HepG2 (cell line): ENCODE data around the gene HOXA9. TPM values are rescaled to one million over a fixed set of nuclear protein-coding genes. Genes with fewer than 3 reads are reported as not detected.
A peak's percentile ranks its signal among the peaks of the same experiment; 100 is the strongest.

Experiments
- CBFB ChIP-seq: sonication (generic); formaldehyde crosslinking; IDR thresholded peaks from 2 replicates; pipeline ENCODE4 v1.4.0; 2020; ENCODE audit warnings: missing genetic modification reagents
- CREM ChIP-seq, 2 experiments: sonication (generic) in 1 of 2; formaldehyde crosslinking in 1 of 2; IDR thresholded peaks; 2 replicates each; pipeline versions ENCODE4 v1.4.0 to v1.6.1; 2016 to 2020; ENCODE audit warnings: antibody characterized with exemption in 1 of 2, mild to moderate bottlenecking in 1 of 2, missing genetic modification reagents in 1 of 2
- ELF1 ChIP-seq: sonication (generic); formaldehyde crosslinking; IDR thresholded peaks from 2 replicates; pipeline ENCODE4 v1.4.0; 2020; ENCODE audit warnings: missing genetic modification reagents
- ESRRA ChIP-seq: sonication (generic); formaldehyde crosslinking; IDR thresholded peaks from 2 replicates; pipeline ENCODE4 v1.5.1; 2020; ENCODE audit warnings: mild to moderate bottlenecking, low read depth, missing genetic modification reagents
- KDM6A ChIP-seq: IDR thresholded peaks from 2 replicates; pipeline ENCODE4 v1.6.1; 2016; ENCODE audit warnings: low read depth
- LCORL ChIP-seq, 2 experiments: fragments of 450-650 bp in 1 of 2; sonication (generic) in 1 of 2; formaldehyde crosslinking in 1 of 2; IDR thresholded peaks; 2 replicates each; pipeline versions ENCODE4 v1.5.0 to v1.6.1; 2017 to 2020; ENCODE audit warnings: antibody characterized with exemption in 1 of 2, missing genetic modification reagents in 1 of 2
- MIXL1 ChIP-seq: IDR thresholded peaks from 2 replicates; pipeline ENCODE4 v1.6.1; 2016
- NCOA1 ChIP-seq: sonication (generic); formaldehyde crosslinking; IDR thresholded peaks from 2 replicates; pipeline ENCODE4 v1.9.0; 2021; ENCODE audit warnings: missing genetic modification reagents
- NCOA2 ChIP-seq: sonication (generic); formaldehyde crosslinking; IDR thresholded peaks from 2 replicates; pipeline ENCODE4 v1.8.0; 2022; ENCODE audit warnings: inconsistent platforms
- NFE2L1 ChIP-seq: sonication (generic); formaldehyde crosslinking; IDR thresholded peaks from 2 replicates; pipeline ENCODE4 v1.4.0; 2020; ENCODE audit warnings: missing genetic modification reagents, mild to moderate bottlenecking, borderline replicate concordance
- NFKB2 ChIP-seq: sonication (generic); formaldehyde crosslinking; IDR thresholded peaks from 2 replicates; pipeline ENCODE4 v1.4.0; 2020; ENCODE audit warnings: missing genetic modification reagents, borderline replicate concordance
- NR2C2 ChIP-seq: sonication (generic); formaldehyde crosslinking; IDR thresholded peaks from 2 replicates; pipeline ENCODE4 v1.4.0; 2020; ENCODE audit warnings: missing genetic modification reagents, mild to moderate bottlenecking, moderate library complexity, borderline replicate concordance
- PITX1 ChIP-seq: sonication (generic); formaldehyde crosslinking; IDR thresholded peaks from 2 replicates; pipeline ENCODE4 v1.5.1; 2020; ENCODE audit warnings: mild to moderate bottlenecking, missing genetic modification reagents
- SMC3 ChIP-seq: IDR thresholded peaks from 2 replicates; pipeline ENCODE4 v1.6.1; 2011; ENCODE audit warnings: low read length, improper control_type of control experiment
- TEAD2 ChIP-seq: sonication (generic); formaldehyde crosslinking; IDR thresholded peaks from 2 replicates; pipeline ENCODE4 v1.9.0; 2021; ENCODE audit warnings: missing genetic modification reagents
- ZBTB1 ChIP-seq: sonication (generic); formaldehyde crosslinking; IDR thresholded peaks from 2 replicates; pipeline ENCODE4 v1.4.0; 2020; ENCODE audit warnings: missing genetic modification reagents, borderline replicate concordance
- ZNF17 ChIP-seq: sonication (generic); formaldehyde crosslinking; IDR thresholded peaks from 2 replicates; pipeline ENCODE4 v1.5.0; 2020; ENCODE audit warnings: mild to moderate bottlenecking, missing genetic modification reagents
- ZNF335 ChIP-seq: sonication (generic); formaldehyde crosslinking; IDR thresholded peaks from 2 replicates; pipeline ENCODE4 v1.4.0; 2020; ENCODE audit warnings: missing genetic modification reagents
- ZNF468 ChIP-seq: sonication (generic); formaldehyde crosslinking; IDR thresholded peaks from 2 replicates; pipeline ENCODE4 v1.8.0; 2022; ENCODE audit warnings: mild to moderate bottlenecking, moderate library complexity, missing genetic modification reagents
- ZNF552 ChIP-seq: sonication (generic); formaldehyde crosslinking; IDR thresholded peaks from 2 replicates; pipeline ENCODE4 v1.9.0; 2022; ENCODE audit warnings: missing genetic modification reagents, mild to moderate bottlenecking, borderline replicate concordance
- ZNF572 ChIP-seq: sonication (generic); formaldehyde crosslinking; IDR thresholded peaks from 2 replicates; pipeline ENCODE4 v1.5.1; 2020; ENCODE audit warnings: mild to moderate bottlenecking, missing genetic modification reagents
- ZNF782 ChIP-seq: sonication (generic); formaldehyde crosslinking; IDR thresholded peaks from 2 replicates; pipeline ENCODE4 v1.4.0; 2020; ENCODE audit warnings: missing genetic modification reagents, mild to moderate bottlenecking, borderline replicate concordance
- polyA plus RNA-seq, 8 experiments: library from polyadenylated mRNA; depleted of rRNA in 3 of 8; stranded (reverse) in 7 of 8; unstranded in 1 of 8; fragments of >200 nt; fragmentation: Illumina TruSeq in 4 of 8; extraction: Trizol in 4 of 8; gene quantifications; 2 replicates each; pipeline versions ENCODE4 v1.2.1 to v1.2.3, GENCODE V29; 2011 to 2016; ENCODE audit warnings: low read depth in 4 of 8, missing spikeins in 1 of 8, mixed read lengths in 1 of 8; ENCODE audit not compliant: insufficient read depth in 1 of 8
- total RNA-seq, 5 experiments: library from RNA; depleted of rRNA; stranded (reverse); fragments of >200 nt; fragmentation: Illumina TruSeq; extraction: Trizol; gene quantifications; 2 replicates each; pipeline ENCODE4 v1.2.3, GENCODE V29; 2016; ENCODE audit warnings: low read depth in 1 of 5
- TF ChIP-seq, protein P1 (sequence below), 2 experiments: fragments of 450-650 bp in 1 of 2; sonication (generic) in 1 of 2; formaldehyde crosslinking; IDR thresholded peaks; 2 replicates each; pipeline versions ENCODE4 v1.5.0 to v1.8.0; 2020 to 2022; ENCODE audit warnings: mild to moderate bottlenecking in 1 of 2, missing genetic modification reagents in 1 of 2
- TF ChIP-seq, protein P2 (sequence below): sonication (generic); formaldehyde crosslinking; IDR thresholded peaks from 2 replicates; pipeline ENCODE4 v1.4.0; 2020; ENCODE audit warnings: low read depth, mild to moderate bottlenecking, missing genetic modification reagents
- TF ChIP-seq, protein P3 (sequence below): IDR thresholded peaks from 2 replicates; pipeline ENCODE4 v1.6.1; 2012; ENCODE audit warnings: low read length, improper control_type of control experiment
- TF ChIP-seq, protein P4 (sequence below): sonication (generic); formaldehyde crosslinking; IDR thresholded peaks from 2 replicates; pipeline ENCODE4 v1.5.1; 2020; ENCODE audit warnings: missing genetic modification reagents, mild to moderate bottlenecking, borderline replicate concordance

Gene HOXA9
- total and polyA plus RNA-seq, 2 of the 13 experiments (the other 11 are each of a cell fraction or from before 2014, with no cell fraction given) = not detected

DNA sequence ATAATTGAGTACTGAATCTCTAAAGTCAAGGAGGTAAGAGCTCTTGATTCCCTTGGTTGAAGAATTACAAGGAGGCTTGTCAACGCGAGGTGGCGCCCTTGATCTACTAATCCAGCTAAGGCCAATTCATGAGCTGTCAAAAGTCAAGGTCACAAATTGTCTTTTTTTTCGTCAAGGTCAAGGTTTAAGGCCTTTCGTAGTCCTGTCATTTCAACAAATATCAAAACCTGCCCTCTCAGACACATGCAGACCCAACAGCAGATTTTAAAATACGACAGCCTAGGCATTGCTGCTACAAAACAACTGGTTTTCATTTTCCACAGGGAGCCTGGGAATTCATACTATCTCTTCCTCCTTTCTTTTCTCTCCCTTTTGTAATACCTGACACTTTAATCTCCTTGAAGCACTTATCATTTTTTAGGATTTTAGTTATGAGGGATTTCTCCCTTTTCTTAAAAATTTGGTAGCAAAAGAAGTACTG is 31.0 kb upstream of the HOXA9 start (continued):
- TF ChIP-seq NR2C2 (no peak), MIXL1 (peak; percentile 58; the same call in 1 of the 2 replicates), ZBTB1 (CRISPR knock-in tag) (no peak), NCOA1 (CRISPR knock-in tag) (no peak), CBFB (CRISPR knock-in tag) (no peak), NFKB2 (CRISPR knock-in tag) (no peak), ZNF572 (CRISPR knock-in tag) (no peak), SMC3 (peak; percentile 93), CREM (IDR thresholded peaks at IDR 0.05) (no peak), CREM (CRISPR knock-in tag; IDR thresholded peaks at IDR 0.05) (no peak), NFE2L1 (CRISPR knock-in tag) (no peak), PITX1 (CRISPR knock-in tag) (0 out of 2 replicates have a peak, but pooled peaks have one; percentile 18), TEAD2 (CRISPR knock-in tag) (no peak), ESRRA (CRISPR knock-in tag) (peak; percentile 82), ZNF782 (no peak), LCORL (IDR thresholded peaks at IDR 0.05) (no peak), LCORL (CRISPR knock-in tag; IDR thresholded peaks at IDR 0.05) (no peak), ZNF468 (CRISPR knock-in tag) (no peak), ZNF552 (CRISPR knock-in tag) (no peak), NCOA2 (CRISPR knock-in tag) (no peak), ZNF335 (CRISPR knock-in tag) (no peak), ELF1 (CRISPR knock-in tag) (no peak), ZNF17 (CRISPR knock-in tag) (no peak), KDM6A (CRISPR knock-in tag) (no peak)
- TF ChIP-seq, protein P1, sequence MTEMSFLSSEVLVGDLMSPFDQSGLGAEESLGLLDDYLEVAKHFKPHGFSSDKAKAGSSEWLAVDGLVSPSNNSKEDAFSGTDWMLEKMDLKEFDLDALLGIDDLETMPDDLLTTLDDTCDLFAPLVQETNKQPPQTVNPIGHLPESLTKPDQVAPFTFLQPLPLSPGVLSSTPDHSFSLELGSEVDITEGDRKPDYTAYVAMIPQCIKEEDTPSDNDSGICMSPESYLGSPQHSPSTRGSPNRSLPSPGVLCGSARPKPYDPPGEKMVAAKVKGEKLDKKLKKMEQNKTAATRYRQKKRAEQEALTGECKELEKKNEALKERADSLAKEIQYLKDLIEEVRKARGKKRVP (CRISPR knock-in tag; IDR thresholded peaks at IDR 0.05) = no peak
- TF ChIP-seq, protein P2, sequence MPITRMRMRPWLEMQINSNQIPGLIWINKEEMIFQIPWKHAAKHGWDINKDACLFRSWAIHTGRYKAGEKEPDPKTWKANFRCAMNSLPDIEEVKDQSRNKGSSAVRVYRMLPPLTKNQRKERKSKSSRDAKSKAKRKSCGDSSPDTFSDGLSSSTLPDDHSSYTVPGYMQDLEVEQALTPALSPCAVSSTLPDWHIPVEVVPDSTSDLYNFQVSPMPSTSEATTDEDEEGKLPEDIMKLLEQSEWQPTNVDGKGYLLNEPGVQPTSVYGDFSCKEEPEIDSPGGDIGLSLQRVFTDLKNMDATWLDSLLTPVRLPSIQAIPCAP (CRISPR knock-in tag) = no peak
- TF ChIP-seq, protein P3, sequence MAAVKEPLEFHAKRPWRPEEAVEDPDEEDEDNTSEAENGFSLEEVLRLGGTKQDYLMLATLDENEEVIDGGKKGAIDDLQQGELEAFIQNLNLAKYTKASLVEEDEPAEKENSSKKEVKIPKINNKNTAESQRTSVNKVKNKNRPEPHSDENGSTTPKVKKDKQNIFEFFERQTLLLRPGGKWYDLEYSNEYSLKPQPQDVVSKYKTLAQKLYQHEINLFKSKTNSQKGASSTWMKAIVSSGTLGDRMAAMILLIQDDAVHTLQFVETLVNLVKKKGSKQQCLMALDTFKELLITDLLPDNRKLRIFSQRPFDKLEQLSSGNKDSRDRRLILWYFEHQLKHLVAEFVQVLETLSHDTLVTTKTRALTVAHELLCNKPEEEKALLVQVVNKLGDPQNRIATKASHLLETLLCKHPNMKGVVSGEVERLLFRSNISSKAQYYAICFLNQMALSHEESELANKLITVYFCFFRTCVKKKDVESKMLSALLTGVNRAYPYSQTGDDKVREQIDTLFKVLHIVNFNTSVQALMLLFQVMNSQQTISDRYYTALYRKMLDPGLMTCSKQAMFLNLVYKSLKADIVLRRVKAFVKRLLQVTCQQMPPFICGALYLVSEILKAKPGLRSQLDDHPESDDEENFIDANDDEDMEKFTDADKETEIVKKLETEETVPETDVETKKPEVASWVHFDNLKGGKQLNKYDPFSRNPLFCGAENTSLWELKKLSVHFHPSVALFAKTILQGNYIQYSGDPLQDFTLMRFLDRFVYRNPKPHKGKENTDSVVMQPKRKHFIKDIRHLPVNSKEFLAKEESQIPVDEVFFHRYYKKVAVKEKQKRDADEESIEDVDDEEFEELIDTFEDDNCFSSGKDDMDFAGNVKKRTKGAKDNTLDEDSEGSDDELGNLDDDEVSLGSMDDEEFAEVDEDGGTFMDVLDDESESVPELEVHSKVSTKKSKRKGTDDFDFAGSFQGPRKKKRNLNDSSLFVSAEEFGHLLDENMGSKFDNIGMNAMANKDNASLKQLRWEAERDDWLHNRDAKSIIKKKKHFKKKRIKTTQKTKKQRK = no peak
- TF ChIP-seq, protein P4, sequence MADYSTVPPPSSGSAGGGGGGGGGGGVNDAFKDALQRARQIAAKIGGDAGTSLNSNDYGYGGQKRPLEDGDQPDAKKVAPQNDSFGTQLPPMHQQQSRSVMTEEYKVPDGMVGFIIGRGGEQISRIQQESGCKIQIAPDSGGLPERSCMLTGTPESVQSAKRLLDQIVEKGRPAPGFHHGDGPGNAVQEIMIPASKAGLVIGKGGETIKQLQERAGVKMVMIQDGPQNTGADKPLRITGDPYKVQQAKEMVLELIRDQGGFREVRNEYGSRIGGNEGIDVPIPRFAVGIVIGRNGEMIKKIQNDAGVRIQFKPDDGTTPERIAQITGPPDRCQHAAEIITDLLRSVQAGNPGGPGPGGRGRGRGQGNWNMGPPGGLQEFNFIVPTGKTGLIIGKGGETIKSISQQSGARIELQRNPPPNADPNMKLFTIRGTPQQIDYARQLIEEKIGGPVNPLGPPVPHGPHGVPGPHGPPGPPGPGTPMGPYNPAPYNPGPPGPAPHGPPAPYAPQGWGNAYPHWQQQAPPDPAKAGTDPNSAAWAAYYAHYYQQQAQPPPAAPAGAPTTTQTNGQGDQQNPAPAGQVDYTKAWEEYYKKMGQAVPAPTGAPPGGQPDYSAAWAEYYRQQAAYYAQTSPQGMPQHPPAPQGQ (CRISPR knock-in tag) = no peak
